AG09319 (cell line): ENCODE measurements around the gene LRPAP1.

Source experiments
- DNase-seq: peaks from one replicate; pipeline ENCODE4 v3.0.0-alpha.2; 2010; ENCODE audit warnings: low read depth; ENCODE audit errors: extremely low read depth
- TF ChIP-seq, protein P1 (sequence below): IDR thresholded peaks from 2 replicates; pipeline ENCODE4 v1.5.1; 2011; ENCODE audit warnings: low read depth, mild to moderate bottlenecking, inconsistent platforms, low read length, moderate library complexity

LRPAP1 gene

GRCh38 chr4:3531318-3531878 is 824 bp downstream of the LRPAP1 start:
- no peak for DNase-seq
- TF ChIP-seq, protein P1, sequence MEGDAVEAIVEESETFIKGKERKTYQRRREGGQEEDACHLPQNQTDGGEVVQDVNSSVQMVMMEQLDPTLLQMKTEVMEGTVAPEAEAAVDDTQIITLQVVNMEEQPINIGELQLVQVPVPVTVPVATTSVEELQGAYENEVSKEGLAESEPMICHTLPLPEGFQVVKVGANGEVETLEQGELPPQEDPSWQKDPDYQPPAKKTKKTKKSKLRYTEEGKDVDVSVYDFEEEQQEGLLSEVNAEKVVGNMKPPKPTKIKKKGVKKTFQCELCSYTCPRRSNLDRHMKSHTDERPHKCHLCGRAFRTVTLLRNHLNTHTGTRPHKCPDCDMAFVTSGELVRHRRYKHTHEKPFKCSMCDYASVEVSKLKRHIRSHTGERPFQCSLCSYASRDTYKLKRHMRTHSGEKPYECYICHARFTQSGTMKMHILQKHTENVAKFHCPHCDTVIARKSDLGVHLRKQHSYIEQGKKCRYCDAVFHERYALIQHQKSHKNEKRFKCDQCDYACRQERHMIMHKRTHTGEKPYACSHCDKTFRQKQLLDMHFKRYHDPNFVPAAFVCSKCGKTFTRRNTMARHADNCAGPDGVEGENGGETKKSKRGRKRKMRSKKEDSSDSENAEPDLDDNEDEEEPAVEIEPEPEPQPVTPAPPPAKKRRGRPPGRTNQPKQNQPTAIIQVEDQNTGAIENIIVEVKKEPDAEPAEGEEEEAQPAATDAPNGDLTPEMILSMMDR: no peak

- TF ChIP-seq, protein P1: no peak
- DNase-seq: no peak
Observed at GRCh38 chr4:3530663-3531254, 1.5 kb downstream of the LRPAP1 start.

DNA sequence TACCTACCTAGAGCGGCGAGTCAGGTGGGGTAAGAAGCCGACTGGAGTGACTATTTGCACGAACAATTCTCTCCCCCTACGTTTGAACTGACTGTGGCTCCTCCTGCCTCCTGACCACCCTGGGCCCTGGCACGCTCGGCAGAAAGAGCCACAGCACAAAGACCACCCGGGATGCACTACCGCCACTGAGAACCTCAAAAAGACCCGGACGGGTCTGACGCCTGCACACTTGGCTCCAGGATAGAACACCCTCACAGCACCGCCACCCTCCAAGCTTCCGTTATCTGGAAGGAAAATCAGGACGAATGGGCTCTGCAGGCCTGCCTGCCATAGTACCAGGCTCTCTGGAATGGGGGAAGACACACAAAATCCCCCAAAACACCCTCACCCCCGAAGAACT is 2.2 kb downstream of the LRPAP1 start:
- no peak for DNase-seq
- TF ChIP-seq, protein P1: no peak

- no peak for DNase-seq
- TF ChIP-seq, protein P1: no peak
Observed at GRCh38 chr4:3529363-3529762, 2.9 kb downstream of the LRPAP1 start.

DNA sequence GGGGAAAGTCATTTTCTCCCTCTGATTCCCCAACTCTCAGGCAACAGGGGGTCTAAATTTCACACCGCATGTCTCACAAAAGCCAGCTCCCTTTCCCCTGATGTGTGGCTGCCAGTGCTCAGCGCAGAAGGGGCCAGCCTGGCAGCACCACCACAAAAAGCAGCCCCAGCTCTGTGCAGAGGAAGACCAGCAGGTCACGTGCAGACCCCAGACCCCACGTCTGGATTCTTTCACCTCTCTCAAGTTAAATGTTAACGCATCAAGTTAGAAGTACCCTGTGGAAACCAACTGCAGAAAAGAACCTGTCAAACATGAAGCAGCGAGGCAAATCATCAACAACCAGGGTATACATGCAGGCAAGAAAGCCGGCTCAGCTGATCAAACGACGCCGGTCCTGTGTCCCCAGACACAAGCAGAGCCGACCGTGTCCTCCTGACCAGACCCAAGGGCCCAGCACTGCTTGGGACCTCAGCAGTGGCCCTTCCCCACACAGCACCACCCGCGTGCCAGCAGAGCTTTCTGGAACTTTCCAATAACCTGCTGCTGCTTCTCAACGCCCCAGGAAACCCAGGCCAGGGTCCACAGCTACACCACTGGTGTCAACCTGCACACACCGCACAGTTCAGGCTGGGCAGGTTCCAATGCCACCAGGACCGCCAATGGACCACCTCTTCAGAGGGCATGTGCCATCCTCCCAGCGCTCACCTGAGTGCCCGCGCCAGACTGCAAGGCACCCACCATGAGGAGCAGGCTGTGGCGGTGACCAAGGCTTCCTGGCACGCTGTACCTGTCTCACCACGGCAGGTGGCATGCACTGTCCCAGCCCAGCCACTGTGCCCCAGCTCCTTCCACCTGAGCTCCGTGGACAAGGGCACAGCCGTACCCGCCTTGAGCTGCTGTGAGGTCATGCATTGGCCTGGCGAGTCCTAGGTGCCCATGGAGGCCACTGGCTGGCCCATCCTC is 4.0 kb downstream of the LRPAP1 start:
- DNase-seq: no peak
- TF ChIP-seq, protein P1: no peak

- TF ChIP-seq, protein P1: no peak
Observed at GRCh38 chr4:3527101-3527913, 4.9 kb downstream of the LRPAP1 start.

More at GRCh38 chr4:3527101-3527913, 4.9 kb downstream of the LRPAP1 start:
- DNase-seq: no peak
